ENCODE measurements around the gene PCDH15.

- TF ChIP-seq CTCF (IDR thresholded peaks at IDR 0.05; ENCODE audit: borderline replicate concordance, extremely low read depth, low read length, poor library complexity, severe bottlenecking): no peak
- no peak for TF ChIP-seq EZH2 (IDR thresholded peaks at IDR 0.05; ENCODE audit: borderline replicate concordance, low read depth, low read length, severe bottlenecking)
These were observed 180.7 kb downstream of the PCDH15 start for GRCh38 chr10:54620352-54620751.

Measured in DND-41 (cell line).